Heart right ventricle (tissue), 16 donors: ENCODE results near the gene PIM3. TPM values are rescaled to one million over a fixed set of nuclear protein-coding genes. Genes with fewer than 3 reads are reported as not detected.

Experiments used
- ATAC-seq, 8 donors: fragments of 200-7000 bp; cut with Tn5 transposase; one replicate each; pipeline ENCODE4 v1.9.1; 2020; ENCODE audit warnings: mild to moderate bottlenecking in 8 of 8, moderate library complexity in 8 of 8, moderate number of reproducible peaks in 1 of 8
- DNase-seq, 2 donors: peaks; one replicate each; pipeline ENCODE4 v3.0.0-alpha.2; 2020
- H3K27ac ChIP-seq, 10 donors: fragments of 200-600 bp; sonication (generic) in 2 of 10; one replicate each; pipeline versions ENCODE4 v1.5.0 to v1.8.0; 2020 to 2022; ENCODE audit warnings: mild to moderate bottlenecking in 3 of 10
- H3K27me3 ChIP-seq, 7 donors: fragments of 200-600 bp; one replicate each; pipeline ENCODE4 v1.8.0; 2021 to 2022; ENCODE audit warnings: mild to moderate bottlenecking in 2 of 7
- H3K36me3 ChIP-seq, 9 donors: fragments of 200-600 bp; sonication (generic) in 1 of 9; one replicate each; pipeline versions ENCODE4 v1.5.0 to v1.8.0; 2020 to 2022; ENCODE audit warnings: mild to moderate bottlenecking in 2 of 9
- H3K4me1 ChIP-seq, 9 donors: fragments of 200-600 bp; sonication (generic) in 1 of 9; one replicate each; pipeline versions ENCODE4 v1.5.0 to v1.8.0; 2020 to 2022; ENCODE audit warnings: mild to moderate bottlenecking in 4 of 9
- H3K4me3 ChIP-seq, 10 donors: fragments of 200-600 bp; sonication (generic) in 2 of 10; one replicate each; pipeline versions ENCODE4 v1.5.0 to v1.8.0; 2020 to 2022; ENCODE audit warnings: mild to moderate bottlenecking in 7 of 10, moderate library complexity in 2 of 10
- H3K9me3 ChIP-seq, 11 donors: fragments of 200-600 bp in 10 of 11; sonication (generic) in 2 of 11; one replicate each; pipeline versions ENCODE4 v1.5.0 to v1.8.0; 2013 to 2022; ENCODE audit warnings: mild to moderate bottlenecking in 2 of 11, control low read depth in 1 of 11, moderate library complexity in 1 of 11
- CTCF ChIP-seq, 9 donors: fragments of 200-600 bp; sonication (generic) in 2 of 9; IDR thresholded peaks; one replicate each; pipeline versions ENCODE4 v1.5.0 to v1.8.0; 2021 to 2022; ENCODE audit warnings: antibody characterized with exemption in 9 of 9, mild to moderate bottlenecking in 5 of 9, moderate library complexity in 1 of 9
- WGBS, 2 donors: extraction: QIAGEN DNeasy Blood & Tissue Kit; methylation state at CpG; one replicate each; pipeline ENCODE4 v1.1.7; 2013; ENCODE audit warnings: inconsistent platforms in 1 of 2; 5-methylcytosine and 5-hydroxymethylcytosine counted together
- intact Hi-C, 10 donors: fragments of 100-400 bp; cut with DNase I; formaldehyde crosslinking; loops; one replicate each; pipeline versions ENCODE4 v1.11.1 to v1.14.2; 2022
- long read RNA-seq, 3 donors: library from polyadenylated mRNA; unstranded; transcript quantifications; one replicate each; pipeline ENCODE4 v2.0.0, GENCODE V29; 2020 to 2021
- polyA plus RNA-seq, 2 donors: library from polyadenylated mRNA; stranded (reverse); fragments of 200-250 nt; gene quantifications; one replicate each; pipeline ENCODE4 v1.2.3, GENCODE V29; 2013
- total RNA-seq, 10 donors: library from RNA; stranded (reverse); fragmentation: NEBNext Ultra II Directional in 3 of 10; extraction: Animal tissue kit (Norgen Biotek cat#: 25700) in 3 of 10; gene quantifications; one replicate each; pipeline versions ENCODE4 v1.2.1 to v1.2.4, GENCODE V29; 2021 to 2023
- donor health status: Arrhythmogenic right ventricular cardiomyopathy.
- donor health status: ischemic (EF 13 %, LVEDD 7.1; RV severe dilation, severe dysfunction).
- donor health status: healthy with polysubstance abuse.
- donor health status: DM: no; HTN: yes; CAD: no.
- donor health status: DM: no; HTN: no; CAD: no.
- donor health status: ischemic (EF 25% LVEDD 6.9; RV normal size, moderate dysfunction).
- donor health status: ischemic (EF 25% LVEDD 5.7; RV mildly dilated, moderate dysfunction).
- donor health status: healthy.
- donor health status: DM: yes; HTN: yes; CAD: no.
- donor health status: Ischemic cardiomyopathy.
- donor health status: ischemic (EF 35%, LVEDD 5.7; RV mildly dilated, moderate dysfunction).
- donor health status: nonischemic (EF 11% LVEDD 7.7; RV severe dilation, severe dysfunction).
- donor health status: DM: yes; HTN: yes; CAD: no.
- donor health status: PGD.
- donor health status: ischemic (EF 29% LVEDD 5.4; RV normal size, mild dysfunction).
- donor health status: nonischemic (EF 23%, LVEDD 6.1; RV moderate dilation, normal function).

Gene PIM3
- 10 to 100 TPM; 27.4 to 81.6 (median 41.6) TPM for total RNA-seq
- 10 to 100 TPM; 43.9 to 62.0 TPM for polyA plus RNA-seq
- long read RNA-seq, donor 1, transcript PIM3-201 (6 exons, 2,369 nt), result major isoform, 452 of 580 reads
- long read RNA-seq, donor 1, partial matches to known transcripts, result 103 of 580 reads
- long read RNA-seq, donor 1, other reads (novel, unspliced or antisense), result 25 of 580 reads
- long read RNA-seq, donor 2, transcript PIM3-201 (6 exons, 2,369 nt), result major isoform, 381 of 464 reads
- long read RNA-seq, donor 2, partial matches to known transcripts, result 69 of 464 reads
- long read RNA-seq, donor 2, other reads (novel, unspliced or antisense), result 14 of 464 reads
- long read RNA-seq, donor 3, transcript PIM3-201 (6 exons, 2,369 nt), result major isoform, 143 of 225 reads
- long read RNA-seq, donor 3, partial matches to known transcripts, result 76 of 225 reads
- long read RNA-seq, donor 3, other reads (novel, unspliced or antisense), result 6 of 225 reads

GRCh38 chr22:49960159-49961004, at the start of gene PIM3:
PIM3 (plus strand) TSS chr22:49960772; CDS start chr22:49960948, 176 bp downstream.
- ATAC-seq (peak; percentile 79 to 94 (median 88)), DNase-seq (peak; percentile 94 to 95)
- TF ChIP-seq CTCF (IDR thresholded peaks at IDR 0.05), result no peak
- 0 to 1% methylated on average over 77 to 136 of the region's 137 CpGs for whole genome bisulfite sequencing, 2 donors
- peaks cover 33 to 61% (median 51%) of the 10 kb centered on the region in 9 donors for H3K4me1 ChIP-seq
- H3K36me3 ChIP-seq, result peaks cover 0 to 40% (median 17%) of the 10 kb centered on the region in 9 donors
- H3K27ac ChIP-seq, result peak within 1 kb of the TSS; percentile 86 to 100 (median 98)
- intact Hi-C loops, result loop anchor here in 6 of 10 donors (1.0 to 2.0 kb wide), 5 partner anchors 22 to 42 kb away; partner anchors contain the start of genes ALG12 (in 1 of the 6) and CRELD2 (in 1 of the 6)
- no peaks in the 10 kb centered on the region for H3K9me3 ChIP-seq
- peak within 1 kb of the TSS; percentile 82 to 97 (median 89) for H3K4me3 ChIP-seq
- H3K27me3 ChIP-seq, result no peaks in the 10 kb centered on the region

DNA sequence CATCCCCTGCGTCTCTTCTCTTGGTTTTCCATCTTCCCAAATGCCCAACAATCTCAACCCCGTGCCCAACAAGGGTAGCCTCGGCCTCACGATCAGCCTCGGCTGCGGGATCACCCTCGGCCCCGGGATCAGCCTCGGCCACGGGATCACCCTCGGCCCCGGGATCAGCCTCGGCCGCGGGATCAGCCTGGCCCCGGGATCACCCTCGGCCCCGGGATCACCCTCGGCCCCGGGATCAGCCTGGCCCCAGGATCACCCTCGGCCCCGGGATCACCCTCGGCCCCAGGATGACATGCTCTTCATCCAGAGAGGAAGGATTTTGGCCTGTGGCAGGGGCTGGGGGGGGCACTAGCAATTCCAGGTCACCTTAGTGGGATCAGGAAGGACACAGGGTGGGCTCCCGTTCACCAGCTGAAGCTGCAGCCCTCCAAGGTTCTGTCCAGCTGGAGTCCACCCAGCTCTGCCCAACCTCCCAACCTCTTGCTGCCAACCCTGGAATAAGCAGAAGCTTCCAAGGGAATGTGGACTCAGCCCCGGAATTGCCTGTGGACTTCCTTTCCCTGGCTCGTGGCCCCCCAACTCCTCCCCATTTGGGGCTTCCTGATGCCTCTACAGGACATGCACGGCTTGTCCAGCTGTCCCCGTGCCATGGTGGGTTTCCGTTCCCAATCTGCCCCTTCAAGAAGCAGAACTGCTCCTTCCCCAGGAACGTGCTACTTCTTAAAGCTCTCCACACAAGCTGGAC, 48.5 kb upstream of the PIM3 start:
- no peak for DNase-seq
- no peak overlapping the region for H3K27ac ChIP-seq

DNA sequence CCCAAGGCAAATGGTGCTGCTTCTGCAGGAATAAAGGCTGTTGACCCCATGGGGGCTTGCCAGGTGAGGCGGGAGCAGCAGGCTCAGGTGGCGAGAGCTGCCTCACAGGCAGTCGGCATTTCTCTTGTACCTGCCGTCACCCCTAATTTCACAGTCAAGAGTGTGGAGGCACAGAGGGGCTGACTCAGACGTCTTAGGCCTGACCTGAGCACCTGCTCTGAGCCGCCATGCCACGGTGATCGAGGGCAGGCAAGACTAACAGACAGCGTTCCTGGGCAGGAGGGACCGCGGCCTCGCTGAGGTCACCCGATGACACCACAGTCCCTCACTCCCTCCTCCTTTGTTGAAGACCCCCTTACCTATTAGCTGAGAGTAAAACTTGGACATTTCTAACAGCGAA, 47.5 kb upstream of the PIM3 start:
- DNase-seq (no peak), ATAC-seq (no peak)
- no peaks in the 10 kb centered on the region for H3K27me3 ChIP-seq
- peaks cover 3 to 14% (median 9%) of the 10 kb centered on the region in 9 donors for H3K4me1 ChIP-seq
- H3K27ac ChIP-seq, result no peak overlapping the region
- intact Hi-C loops, result loop anchor here in 5 of 10 donors (5.0 to 10.0 kb wide), 4 partner anchors 51 to 148 kb away; no protein-coding TSS in a partner anchor
- WGBS, 2 donors, result 96 to 97% methylated on average over 14 of the region's 14 CpGs
- H3K4me3 ChIP-seq, result no peak overlapping the region
- TF ChIP-seq CTCF (IDR thresholded peaks at IDR 0.05), result no peak
- peaks cover 0 to 62% (median 23%) of the 10 kb centered on the region in 9 donors for H3K36me3 ChIP-seq
- H3K9me3 ChIP-seq, result no peaks in the 10 kb centered on the region

More for the DNA sequence above, 48.5 kb upstream of the PIM3 start:
- ATAC-seq, result no peak
- peaks cover 0 to 5% (median 2%) of the 10 kb centered on the region in 9 donors for H3K4me1 ChIP-seq
- H3K4me3 ChIP-seq, result no peak overlapping the region
- 95% methylated on average over 30 of the region's 30 CpGs for whole genome bisulfite sequencing, 2 donors
- intact Hi-C loops, result loop anchor here in 5 of 10 donors (5.0 to 10.0 kb wide), 4 partner anchors 50 to 147 kb away; no protein-coding TSS in a partner anchor
- H3K27me3 ChIP-seq, result no peaks in the 10 kb centered on the region
- H3K9me3 ChIP-seq, result no peaks in the 10 kb centered on the region
- peaks cover 0 to 72% (median 32%) of the 10 kb centered on the region in 9 donors for H3K36me3 ChIP-seq
- TF ChIP-seq CTCF (IDR thresholded peaks at IDR 0.05), result no peak
